ENCODE results near the gene RREB1. TPM values are rescaled to one million over a fixed set of nuclear protein-coding genes. Genes with fewer than 3 reads are reported as not detected.

RREB1 gene
- total RNA-seq, 1 donor from 2014 or later = 43.9 TPM

DNA sequence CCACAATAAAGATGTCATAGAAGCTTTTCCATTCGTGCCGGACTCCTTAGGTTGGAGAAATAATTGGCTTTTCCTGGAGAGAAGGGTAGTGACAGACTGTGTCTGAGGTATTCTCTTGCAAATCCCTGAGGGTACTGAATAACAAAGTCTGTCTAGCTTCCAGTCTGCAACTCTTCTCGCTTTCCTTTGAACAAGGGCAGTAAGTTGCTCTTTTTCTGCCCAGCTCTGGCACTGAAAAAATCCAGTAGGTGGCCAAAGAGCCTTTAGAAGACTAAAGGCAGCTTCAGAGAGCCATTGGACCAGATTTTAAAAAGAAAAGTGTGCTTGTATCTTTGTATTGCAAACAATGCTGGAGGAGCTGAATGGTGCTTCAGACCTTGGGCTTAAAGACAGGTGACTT, 20.7 kb upstream of the RREB1 start:
- Mint-ChIP-seq H3K4me1 (ENCODE audit: unreplicated experiment) (peaks cover 15% of the 10 kb centered on the region), H3K9me3 (no peaks in the 10 kb centered on the region), H3K4me3 (peak overlapping the region; percentile 19), H3K36me3 (no peaks in the 10 kb centered on the region), H3K27ac (no peak overlapping the region), H3K27me3 (no peaks in the 10 kb centered on the region)
- TF ChIP-seq, protein P1, sequence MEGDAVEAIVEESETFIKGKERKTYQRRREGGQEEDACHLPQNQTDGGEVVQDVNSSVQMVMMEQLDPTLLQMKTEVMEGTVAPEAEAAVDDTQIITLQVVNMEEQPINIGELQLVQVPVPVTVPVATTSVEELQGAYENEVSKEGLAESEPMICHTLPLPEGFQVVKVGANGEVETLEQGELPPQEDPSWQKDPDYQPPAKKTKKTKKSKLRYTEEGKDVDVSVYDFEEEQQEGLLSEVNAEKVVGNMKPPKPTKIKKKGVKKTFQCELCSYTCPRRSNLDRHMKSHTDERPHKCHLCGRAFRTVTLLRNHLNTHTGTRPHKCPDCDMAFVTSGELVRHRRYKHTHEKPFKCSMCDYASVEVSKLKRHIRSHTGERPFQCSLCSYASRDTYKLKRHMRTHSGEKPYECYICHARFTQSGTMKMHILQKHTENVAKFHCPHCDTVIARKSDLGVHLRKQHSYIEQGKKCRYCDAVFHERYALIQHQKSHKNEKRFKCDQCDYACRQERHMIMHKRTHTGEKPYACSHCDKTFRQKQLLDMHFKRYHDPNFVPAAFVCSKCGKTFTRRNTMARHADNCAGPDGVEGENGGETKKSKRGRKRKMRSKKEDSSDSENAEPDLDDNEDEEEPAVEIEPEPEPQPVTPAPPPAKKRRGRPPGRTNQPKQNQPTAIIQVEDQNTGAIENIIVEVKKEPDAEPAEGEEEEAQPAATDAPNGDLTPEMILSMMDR (conservative IDR thresholded peaks at IDR 0.05) = peak; percentile 20
- DNase-seq (ENCODE audit: extremely low spot score, unreplicated experiment) = no peak

DNA sequence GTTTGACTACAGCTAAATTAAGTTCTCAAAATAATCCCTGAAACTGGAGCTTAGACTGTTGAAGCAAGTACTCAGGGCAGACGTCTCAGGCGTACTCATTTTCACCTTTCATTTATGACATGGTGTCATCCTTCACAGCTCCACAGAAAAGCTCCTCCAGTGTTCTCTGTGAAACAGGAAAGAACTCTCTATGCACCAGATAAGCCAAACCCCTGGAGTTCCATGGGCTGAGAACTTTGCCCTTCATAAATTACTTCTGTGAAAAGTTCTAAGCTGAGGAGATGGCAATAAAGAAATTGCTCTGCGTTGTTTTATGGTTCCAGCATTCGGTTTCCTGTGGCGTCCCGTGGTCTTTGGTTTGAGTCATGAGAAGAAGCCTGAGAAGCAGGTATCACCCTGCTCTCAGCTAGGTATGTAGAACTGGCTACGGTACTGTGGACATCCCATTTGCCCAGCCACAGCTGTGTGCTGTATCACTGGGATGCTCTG, 20.2 kb upstream of the RREB1 start:
- Mint-ChIP-seq H3K27me3 (no peaks in the 10 kb centered on the region), H3K9me3 (no peaks in the 10 kb centered on the region), H3K4me3 (no peak overlapping the region), H3K36me3 (no peaks in the 10 kb centered on the region), H3K4me1 (ENCODE audit: unreplicated experiment) (peaks cover 15% of the 10 kb centered on the region), H3K27ac (no peak overlapping the region)
- TF ChIP-seq, protein P1 (conservative IDR thresholded peaks at IDR 0.05) = no peak
- DNase-seq (ENCODE audit: extremely low spot score, unreplicated experiment) = no peak

DNA sequence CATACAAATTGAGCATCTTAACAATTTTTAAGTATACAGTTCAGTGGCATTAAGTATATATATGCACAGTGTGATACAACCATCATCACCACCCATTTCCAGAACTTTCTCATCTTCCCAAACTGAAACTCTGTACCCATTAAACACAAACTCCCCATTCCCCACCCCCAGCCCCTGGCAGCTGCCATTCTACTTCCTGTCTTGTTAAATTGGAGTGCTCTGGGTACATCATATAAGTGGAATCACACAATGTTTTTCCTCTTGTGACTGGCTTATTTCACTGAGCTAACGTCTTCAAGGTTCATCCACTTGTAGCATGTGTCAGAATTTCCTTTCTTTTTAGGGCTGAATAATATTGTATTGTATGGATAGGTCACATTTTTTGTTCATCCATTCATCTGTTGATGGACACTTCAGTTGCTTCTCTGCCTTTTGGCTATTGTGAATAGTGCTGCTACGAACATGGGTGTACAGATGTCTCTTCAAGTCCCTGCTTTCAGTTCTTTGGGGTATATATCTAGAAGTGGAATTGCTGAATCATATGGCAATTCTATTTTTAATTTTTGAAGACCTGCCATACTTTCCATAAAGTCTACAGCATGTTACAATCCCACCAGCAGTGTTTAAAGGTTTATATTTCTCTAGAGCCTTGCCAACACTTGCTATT, 19.6 kb upstream of the RREB1 start:
- H3K36me3 Mint-ChIP-seq = no peaks in the 10 kb centered on the region
- no peaks in the 10 kb centered on the region for H3K27me3 Mint-ChIP-seq
- H3K27ac Mint-ChIP-seq = no peak overlapping the region
- DNase-seq (ENCODE audit: extremely low spot score, unreplicated experiment) = no peak
- H3K9me3 Mint-ChIP-seq = no peaks in the 10 kb centered on the region
- TF ChIP-seq, protein P1 (conservative IDR thresholded peaks at IDR 0.05) = no peak
- H3K4me3 Mint-ChIP-seq = no peak overlapping the region
- H3K4me1 Mint-ChIP-seq (ENCODE audit: unreplicated experiment) = peaks cover 15% of the 10 kb centered on the region

DNA sequence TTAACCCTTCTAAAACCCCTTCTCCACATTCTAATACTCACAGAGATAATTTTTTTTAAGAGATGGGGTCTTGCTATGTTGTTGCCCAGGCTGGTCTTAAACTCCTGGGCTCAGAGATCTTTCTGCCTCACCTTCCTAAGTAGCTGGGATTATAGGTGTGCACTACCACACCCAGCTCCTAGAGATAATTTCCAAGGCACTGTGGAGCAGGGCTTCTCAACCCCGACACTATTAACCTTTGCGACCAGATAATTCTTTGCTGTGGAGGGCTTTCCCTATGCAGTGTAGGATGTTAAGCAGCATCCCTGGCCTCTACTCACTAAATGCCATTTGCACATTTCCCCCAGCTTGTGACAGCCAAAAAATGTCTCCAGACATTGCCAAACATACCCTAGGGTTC, 8.8 kb upstream of the RREB1 start:
- Mint-ChIP-seq H3K4me1 (ENCODE audit: unreplicated experiment) (peaks cover 6% of the 10 kb centered on the region), H3K27ac (no peak overlapping the region), H3K4me3 (no peak overlapping the region), H3K27me3 (no peaks in the 10 kb centered on the region), H3K36me3 (no peaks in the 10 kb centered on the region), H3K9me3 (no peaks in the 10 kb centered on the region)
- no peak for DNase-seq (ENCODE audit: extremely low spot score, unreplicated experiment)
- TF ChIP-seq, protein P1 (conservative IDR thresholded peaks at IDR 0.05) = no peak

DNA sequence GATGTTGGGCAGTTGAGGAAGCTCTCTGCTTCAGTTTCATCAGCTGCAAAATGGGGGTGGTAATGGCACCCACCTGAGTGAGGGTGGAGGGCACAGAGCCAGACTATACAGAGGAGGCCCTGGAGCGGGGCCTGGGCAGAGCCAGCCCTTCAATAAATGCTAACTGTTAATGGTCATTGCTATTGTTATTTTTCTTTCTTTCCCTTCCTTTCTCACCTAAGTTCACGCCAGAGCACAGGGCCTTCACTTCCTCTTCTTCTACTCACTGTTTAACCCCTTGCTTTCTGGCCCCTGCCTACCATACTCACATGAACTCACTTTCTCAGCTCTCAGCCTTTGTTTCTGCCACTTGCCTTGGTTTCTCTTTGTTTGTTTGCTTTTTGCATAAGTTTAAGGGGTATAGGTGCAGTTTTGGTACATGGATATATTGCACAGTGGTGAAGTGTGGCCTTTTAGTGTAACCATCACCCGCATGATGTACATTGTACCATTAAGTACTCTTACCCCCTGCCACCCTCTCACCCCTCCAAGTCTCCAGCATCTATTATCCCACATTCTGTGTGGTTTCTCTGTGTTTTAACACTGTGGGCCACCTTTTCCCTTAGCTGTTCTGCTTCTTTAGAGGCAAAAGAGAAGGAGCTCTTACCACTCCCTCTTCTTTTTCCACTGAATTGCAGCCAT, 7.5 kb upstream of the RREB1 start:
- Mint-ChIP-seq H3K9me3 (no peaks in the 10 kb centered on the region), H3K4me1 (ENCODE audit: unreplicated experiment) (peaks cover 6% of the 10 kb centered on the region), H3K4me3 (no peak overlapping the region), H3K36me3 (peaks cover 3% of the 10 kb centered on the region), H3K27me3 (no peaks in the 10 kb centered on the region), H3K27ac (no peak overlapping the region)
- TF ChIP-seq, protein P1 (conservative IDR thresholded peaks at IDR 0.05) = no peak
- no peak for DNase-seq (ENCODE audit: extremely low spot score, unreplicated experiment)
